Activated CD4-positive, CD25-positive, alpha-beta regulatory T cell treated with anti-CD3 and anti-CD28 coated beads, Interleukin-2, amount 50 U/mL, for 72 hours (primary cell): Measurements from ENCODE around the gene AKR1C1.
"Not testable (repeated sequence)": the region's sequence is repeated elsewhere in the genome, so short reads cannot be mapped to it uniquely, and the experiment has no call there.

Experiments
- DNase-seq: peaks from one replicate; pipeline ENCODE4 v3.0.0; 2021

The AKR1C1 gene

DNA sequence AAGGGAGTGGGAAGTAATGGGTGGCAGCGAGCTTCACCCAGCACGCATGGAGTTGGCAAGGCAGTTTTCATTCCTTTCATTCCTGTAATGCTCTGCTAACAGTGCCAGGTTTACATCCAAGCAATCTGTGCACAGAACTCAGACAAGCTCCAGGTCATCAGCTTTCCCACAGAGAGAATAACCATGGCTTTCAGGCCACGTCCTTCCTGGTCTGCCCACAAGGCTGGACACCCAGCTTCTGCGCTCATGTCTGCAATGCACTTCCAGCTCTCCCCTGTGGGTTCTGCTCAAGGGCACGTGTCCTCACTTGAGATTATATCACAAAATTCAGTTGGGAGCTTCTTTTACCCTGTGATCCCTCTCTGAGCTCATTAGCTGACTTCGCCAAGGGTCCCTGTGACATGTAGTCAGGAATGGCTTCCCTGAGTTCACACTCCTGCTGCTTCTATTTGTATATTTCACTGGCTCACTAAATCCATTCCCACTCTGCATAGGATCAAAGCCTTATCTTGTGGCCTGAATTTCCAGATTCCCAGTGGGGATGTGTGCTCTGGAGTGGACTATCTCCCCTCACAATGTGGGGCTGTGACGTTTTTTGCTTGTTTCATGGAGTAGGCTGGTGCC lies 21.9 kb downstream of the AKR1C1 start:
- no peak for DNase-seq

GRCh38 chr10:4988000-4988641 lies 24.9 kb downstream of the AKR1C1 start:
- not testable (repeated sequence) for DNase-seq

- no peak for DNase-seq
Observed at GRCh38 chr10:4990217-4990616, 27.0 kb downstream of the AKR1C1 start.

DNA sequence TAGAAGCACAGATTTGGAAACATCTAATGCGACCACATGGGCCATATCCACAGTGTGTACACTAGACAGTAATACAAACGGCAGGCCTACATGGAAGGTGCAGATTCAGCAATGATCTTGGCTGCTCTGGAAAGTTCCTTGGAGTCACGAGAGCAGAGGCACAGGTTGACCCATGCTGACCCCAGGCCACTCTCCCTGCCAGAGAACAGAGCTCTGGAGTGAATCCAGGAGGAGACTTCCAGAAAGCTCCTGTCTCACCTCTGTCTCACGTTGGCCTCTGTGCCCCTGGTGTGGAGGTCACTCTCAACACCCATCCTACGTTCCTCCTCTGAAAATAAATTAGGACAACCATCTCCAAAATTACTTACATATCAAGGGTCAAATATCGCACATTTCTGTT lies 28.2 kb downstream of the AKR1C1 start:
- not testable (repeated sequence) for DNase-seq

- not testable (repeated sequence) for DNase-seq
Observed at GRCh38 chr10:4992564-4992963, 29.3 kb downstream of the AKR1C1 start.

DNA sequence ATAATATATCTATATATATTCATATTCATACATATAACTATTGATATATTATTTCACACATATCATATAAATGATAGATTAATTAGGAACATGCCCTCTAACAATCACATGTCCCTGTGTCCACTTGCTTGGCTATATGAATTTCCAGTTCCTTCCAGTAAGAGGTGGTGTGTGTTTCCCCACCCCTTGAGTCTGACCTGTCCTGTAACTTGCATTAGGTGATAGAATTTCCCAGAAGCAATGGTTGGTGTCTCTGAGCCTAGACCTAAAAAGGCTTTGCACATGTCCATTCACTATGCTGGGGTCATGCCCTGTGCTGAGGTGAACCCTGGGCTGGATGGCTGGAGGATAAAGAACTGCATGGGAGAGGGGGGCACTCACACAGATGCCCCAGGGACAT lies 31.0 kb downstream of the AKR1C1 start:
- DNase-seq, result not testable (repeated sequence)

- DNase-seq, result no peak
Observed at GRCh38 chr10:4998671-4999070, 35.5 kb downstream of the AKR1C1 start.

DNA sequence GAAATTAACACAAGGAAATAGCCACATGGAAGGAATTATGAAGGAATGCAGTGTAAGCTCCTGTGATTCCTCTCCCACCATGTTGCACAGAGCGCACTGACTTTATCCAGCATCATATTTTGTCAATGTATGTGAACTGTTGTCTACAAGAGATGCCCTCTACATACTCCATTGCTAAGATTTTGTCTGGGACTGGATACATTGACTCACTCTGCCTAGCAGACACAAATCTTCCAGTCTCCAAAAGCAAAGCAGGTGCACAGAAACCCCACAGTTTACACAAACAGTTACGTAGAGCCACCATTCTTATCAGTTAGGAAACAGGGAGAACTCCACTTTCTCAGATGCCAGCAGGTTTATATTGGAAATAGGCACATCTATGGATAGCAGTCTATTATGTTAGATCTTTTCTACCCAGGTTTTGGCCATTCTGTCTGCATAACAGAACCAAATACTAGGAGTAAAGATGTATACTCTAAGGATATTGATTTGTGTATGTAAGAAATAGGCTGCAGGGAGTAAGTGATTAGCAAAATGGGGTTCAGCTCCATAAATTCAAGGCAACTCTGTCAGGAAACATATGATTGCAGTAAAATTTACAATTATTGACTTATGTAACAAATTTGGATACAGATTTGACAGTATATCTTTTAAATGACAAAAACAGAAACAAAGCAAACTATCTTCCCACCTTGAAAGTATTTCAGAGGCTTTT lies 39.0 kb downstream of the AKR1C1 start:
- no peak for DNase-seq

GRCh38 chr10:5003127-5004029 lies 40.2 kb downstream of the AKR1C1 start, which contains the start of gene AKR1C2:
Gene AKR1C2 (minus strand): TSS chr10:5003857. CDS start chr10:5003835, 22 bp downstream.
- not testable (repeated sequence) for DNase-seq

GRCh38 chr10:5004030-5004385 lies 40.8 kb downstream of the AKR1C1 start:
- DNase-seq, result not testable (repeated sequence)

GRCh38 chr10:5004501-5004900 lies 41.3 kb downstream of the AKR1C1 start:
- not testable (repeated sequence) for DNase-seq

DNA sequence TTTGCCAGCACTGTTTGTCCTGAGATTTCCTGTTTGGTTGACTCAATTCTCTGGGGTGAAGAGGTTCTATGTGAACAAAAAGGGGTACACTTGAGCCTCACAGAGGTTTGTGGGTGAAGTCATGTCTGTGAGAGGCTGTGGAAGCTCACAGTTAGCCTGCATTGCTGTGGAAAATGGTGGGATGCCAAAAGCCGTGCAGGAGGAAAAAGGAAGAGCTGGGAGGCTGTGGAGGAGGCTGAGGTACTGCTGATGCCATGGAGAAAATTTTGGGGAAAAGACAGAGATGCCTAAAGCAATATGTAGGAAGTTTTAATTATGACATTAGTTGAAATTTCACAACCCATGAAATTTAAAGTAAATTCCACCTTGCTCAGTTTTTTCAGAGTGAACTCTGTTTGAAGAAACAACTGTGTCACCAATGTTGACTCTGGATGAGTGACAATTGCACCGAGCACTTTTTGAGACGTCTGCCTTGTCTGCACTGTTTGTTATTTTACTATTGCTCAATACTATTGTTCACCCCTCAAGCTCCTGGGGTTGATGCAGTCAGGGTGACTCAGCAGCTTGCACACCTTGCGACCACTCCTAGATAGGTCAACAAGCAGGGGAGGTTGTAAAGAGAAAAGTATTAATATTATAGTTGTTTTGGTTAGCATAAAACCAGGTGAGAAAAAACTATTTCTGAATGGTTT lies 45.8 kb downstream of the AKR1C1 start:
- not testable (repeated sequence) for DNase-seq

DNA sequence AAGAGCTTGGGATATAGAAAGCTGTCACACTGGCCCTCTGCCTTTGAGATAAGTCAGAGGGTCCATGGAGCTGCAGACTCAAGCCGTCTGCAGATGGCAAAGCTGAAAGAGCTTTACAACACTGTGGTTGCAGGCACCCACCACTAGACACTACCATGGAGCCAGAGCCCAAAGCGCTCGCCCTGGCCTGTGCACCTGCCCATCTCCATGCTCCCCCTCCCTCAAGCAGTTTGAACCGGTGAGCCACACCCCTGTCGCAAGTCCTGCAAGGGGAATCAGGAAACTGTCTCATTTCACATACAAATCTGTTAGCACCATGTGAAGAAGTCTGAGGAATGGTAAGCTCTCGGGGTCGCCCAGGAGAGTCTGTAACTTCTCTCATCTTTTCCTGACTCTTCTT lies 46.8 kb downstream of the AKR1C1 start:
- not testable (repeated sequence) for DNase-seq

GRCh38 chr10:5011392-5011791 lies 48.2 kb downstream of the AKR1C1 start:
- not testable (repeated sequence) for DNase-seq

- DNase-seq, result no peak
Observed at GRCh38 chr10:5012595-5012994, 49.4 kb downstream of the AKR1C1 start.

- no peak for DNase-seq
Observed at GRCh38 chr10:5013385-5013784, 50.2 kb downstream of the AKR1C1 start.

GRCh38 chr10:5014200-5014910 lies 51.1 kb downstream of the AKR1C1 start:
- not testable (repeated sequence) for DNase-seq

GRCh38 chr10:5014936-5015335 lies 51.7 kb downstream of the AKR1C1 start:
- DNase-seq, result no peak

GRCh38 chr10:5018134-5018533 lies 54.9 kb downstream of the AKR1C1 start:
- DNase-seq, result no peak

- not testable (repeated sequence) for DNase-seq
Observed at GRCh38 chr10:5018671-5019277, 55.6 kb downstream of the AKR1C1 start.
